GM12872 (cell line): ENCODE measurements around the gene CEP68.

ENCODE experiments used
- CTCF ChIP-seq: IDR thresholded peaks from 3 replicates; pipeline ENCODE4 v1.5.1; 2011; ENCODE audit warnings: low read depth, mild to moderate bottlenecking, low read length, moderate library complexity; ENCODE audit not compliant: insufficient read depth

CEP68 gene

GRCh38 chr2:65026154-65026553, 30.1 kb upstream of the CEP68 start:
- no peak for TF ChIP-seq CTCF

GRCh38 chr2:65026704-65027464, 29.3 kb upstream of the CEP68 start:
- no peak for TF ChIP-seq CTCF

- TF ChIP-seq CTCF: no peak
Measured at GRCh38 chr2:65027616-65028244, 28.5 kb upstream of the CEP68 start.

- TF ChIP-seq CTCF: no peak
Measured at GRCh38 chr2:65030476-65031332, 25.5 kb upstream of the CEP68 start.

GRCh38 chr2:65031341-65032018, 24.7 kb upstream of the CEP68 start:
- no peak for TF ChIP-seq CTCF

- no peak for TF ChIP-seq CTCF
Measured at GRCh38 chr2:65032019-65032975, 23.9 kb upstream of the CEP68 start.
